NCI-H345 (cell line): ENCODE results near the gene CCDC57.

ENCODE experiments used
- DNase-seq: peaks from one replicate; lab custom pipeline; 2025; lab: John Stamatoyannopoulos, UW

The CCDC57 gene

GRCh38 chr17:82121660-82122629 is 90.7 kb downstream of the CCDC57 start:
- DNase-seq = no peak

GRCh38 chr17:82121246-82121645 is 91.4 kb downstream of the CCDC57 start:
- DNase-seq = no peak

GRCh38 chr17:82120148-82120547 is 92.5 kb downstream of the CCDC57 start:
- no peak for DNase-seq

GRCh38 chr17:82118815-82119380 is 93.7 kb downstream of the CCDC57 start:
- DNase-seq = no peak

GRCh38 chr17:82118168-82118814 is 94.4 kb downstream of the CCDC57 start:
- DNase-seq = no peak

GRCh38 chr17:82117139-82118090 is 95.2 kb downstream of the CCDC57 start:
- DNase-seq = no peak

- no peak for DNase-seq
These were observed 96.4 kb downstream of the CCDC57 start for GRCh38 chr17:82116246-82116645.

- DNase-seq = no peak
These were observed 97.8 kb downstream of the CCDC57 start for GRCh38 chr17:82114872-82115271.

- no peak for DNase-seq
These were observed 98.2 kb downstream of the CCDC57 start for GRCh38 chr17:82114447-82114846.

- DNase-seq = no peak
These were observed 98.7 kb downstream of the CCDC57 start for GRCh38 chr17:82113941-82114340.

- no peak for DNase-seq
These were observed 99.2 kb downstream of the CCDC57 start for GRCh38 chr17:82113422-82113821.

- no peak for DNase-seq
These were observed 99.7 kb downstream of the CCDC57 start for GRCh38 chr17:82112914-82113311.

GRCh38 chr17:82112181-82112913 is 100.3 kb downstream of the CCDC57 start:
- DNase-seq = no peak

GRCh38 chr17:82110298-82110697 is 102.3 kb downstream of the CCDC57 start:
- no peak for DNase-seq

- DNase-seq = no peak
These were observed 103.6 kb downstream of the CCDC57 start for GRCh38 chr17:82108961-82109475.

- no peak for DNase-seq
These were observed 104.1 kb downstream of the CCDC57 start for GRCh38 chr17:82108496-82108945.

- no peak for DNase-seq
These were observed 104.6 kb downstream of the CCDC57 start for GRCh38 chr17:82108038-82108437.

GRCh38 chr17:82107341-82107860 is 105.2 kb downstream of the CCDC57 start:
- DNase-seq = no peak

- DNase-seq = no peak
These were observed 105.8 kb downstream of the CCDC57 start for GRCh38 chr17:82106688-82107305.
